Measurements from ENCODE around the gene INPP5B.

Gene INPP5B

DNA sequence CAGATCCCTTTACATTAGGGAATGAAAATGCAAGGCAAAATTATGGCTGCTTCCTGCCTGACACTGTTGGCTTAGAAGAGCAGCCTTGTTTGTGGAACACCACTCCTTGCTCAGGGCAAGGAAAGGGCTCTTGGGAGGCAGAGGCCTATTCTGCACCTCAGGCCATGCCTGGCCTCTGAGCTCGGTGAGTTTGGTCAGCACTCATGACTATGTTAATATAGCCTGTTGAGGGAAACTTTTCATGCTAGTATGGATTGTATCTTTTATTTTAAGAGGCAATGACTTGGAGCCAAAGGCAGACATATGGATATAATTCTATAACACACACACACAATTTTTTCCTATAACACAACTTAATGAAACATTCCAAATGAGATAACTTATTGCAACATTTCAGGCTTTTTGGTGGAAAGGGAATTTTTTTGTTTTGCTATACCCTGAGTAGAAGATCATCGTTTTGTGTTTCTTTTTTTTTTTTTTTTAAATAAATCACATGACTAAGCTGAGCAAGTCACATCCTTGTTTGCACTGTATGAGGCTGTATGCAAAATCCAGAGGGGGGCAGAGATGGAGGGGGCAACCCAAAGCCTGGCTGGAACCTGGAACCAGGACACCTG lies 133.2 kb downstream of the INPP5B start:
- H3K4me3 ChIP-seq (ENCODE audit: low read depth, low read length), result no peak overlapping the region
- TF ChIP-seq, protein P1, sequence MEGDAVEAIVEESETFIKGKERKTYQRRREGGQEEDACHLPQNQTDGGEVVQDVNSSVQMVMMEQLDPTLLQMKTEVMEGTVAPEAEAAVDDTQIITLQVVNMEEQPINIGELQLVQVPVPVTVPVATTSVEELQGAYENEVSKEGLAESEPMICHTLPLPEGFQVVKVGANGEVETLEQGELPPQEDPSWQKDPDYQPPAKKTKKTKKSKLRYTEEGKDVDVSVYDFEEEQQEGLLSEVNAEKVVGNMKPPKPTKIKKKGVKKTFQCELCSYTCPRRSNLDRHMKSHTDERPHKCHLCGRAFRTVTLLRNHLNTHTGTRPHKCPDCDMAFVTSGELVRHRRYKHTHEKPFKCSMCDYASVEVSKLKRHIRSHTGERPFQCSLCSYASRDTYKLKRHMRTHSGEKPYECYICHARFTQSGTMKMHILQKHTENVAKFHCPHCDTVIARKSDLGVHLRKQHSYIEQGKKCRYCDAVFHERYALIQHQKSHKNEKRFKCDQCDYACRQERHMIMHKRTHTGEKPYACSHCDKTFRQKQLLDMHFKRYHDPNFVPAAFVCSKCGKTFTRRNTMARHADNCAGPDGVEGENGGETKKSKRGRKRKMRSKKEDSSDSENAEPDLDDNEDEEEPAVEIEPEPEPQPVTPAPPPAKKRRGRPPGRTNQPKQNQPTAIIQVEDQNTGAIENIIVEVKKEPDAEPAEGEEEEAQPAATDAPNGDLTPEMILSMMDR (IDR thresholded peaks at IDR 0.05; ENCODE audit: insufficient read depth, low read depth, low read length, missing control alignments), result no peak
- DNase-seq (ENCODE audit: low read depth), result no peak

DNA sequence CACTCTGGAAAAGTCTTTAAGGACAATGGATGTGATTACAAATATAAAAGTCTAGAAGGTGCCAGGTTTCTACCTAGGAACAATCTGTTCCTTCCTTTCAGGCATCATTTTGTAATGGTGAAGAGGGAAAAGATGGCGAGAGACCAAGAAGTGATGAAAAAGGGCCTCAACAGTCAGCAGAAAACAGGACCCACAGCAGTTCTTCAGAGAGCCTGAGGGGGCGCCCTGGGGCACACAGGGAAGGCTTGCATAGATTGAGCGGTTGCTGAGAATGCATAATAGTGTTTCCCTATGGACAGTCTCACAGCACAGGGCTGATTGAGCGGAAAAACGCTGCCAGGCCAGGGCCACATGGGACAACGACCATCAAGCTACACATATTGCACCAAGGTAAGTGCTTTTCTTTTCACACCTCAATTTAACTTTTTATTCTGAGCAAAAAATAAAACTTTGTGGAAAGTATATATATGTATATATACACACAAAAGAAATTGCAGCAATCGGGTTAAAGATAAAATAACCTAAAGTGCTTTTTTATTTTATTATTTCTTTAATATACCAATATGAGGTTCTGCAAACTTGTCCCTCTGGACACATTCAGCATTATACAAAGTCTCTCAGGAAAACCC lies 135.7 kb downstream of the INPP5B start:
- H3K4me3 ChIP-seq (ENCODE audit: low read depth, low read length), result no peak overlapping the region
- TF ChIP-seq, protein P1 (IDR thresholded peaks at IDR 0.05; ENCODE audit: insufficient read depth, low read depth, low read length, missing control alignments), result peak; percentile 95
- peak; percentile 79 for DNase-seq (ENCODE audit: low read depth)

All from GM12865 (cell line).